ENCODE measurements around the gene KRTCAP2. TPM values are rescaled to one million over a fixed set of nuclear protein-coding genes. Genes with fewer than 3 reads are reported as not detected.

KRTCAP2 gene
- polyA plus RNA-seq, 3 donors = 157 to 256 (median 247) TPM

- Histone ChIP-seq H3K4me3 (replicated peaks in 1 of 3; ENCODE audit: low read depth in 2 of 3, low read length in 3 of 3) (peak overlapping the region in 1 of 3 experiments; percentile 90), H2AFZ (ENCODE audit: insufficient read depth, low read depth, low read length, poor library complexity, severe bottlenecking) (peak overlapping the region; percentile 7)
- H3K4me1 Mint-ChIP-seq = peaks cover 47% of the 10 kb centered on the region
Measured at GRCh38 chr1:155206891-155207805, 34.0 kb upstream of the KRTCAP2 start.

More at GRCh38 chr1:155206891-155207805, 34.0 kb upstream of the KRTCAP2 start:
- Histone ChIP-seq H3K9me3 (replicated peaks in 1 of 2; ENCODE audit: control insufficient read depth in 1 of 2, insufficient read depth in 1 of 2, low read length in 2 of 2) (no peaks in the 10 kb centered on the region), H3K79me2 (ENCODE audit: insufficient read depth, low read length) (peaks cover 21% of the 10 kb centered on the region), H3K4me2 (replicated peaks; ENCODE audit: extremely low read depth, low read length, poor library complexity, severe bottlenecking) (peak overlapping the region; percentile 93), H3K27ac (ENCODE audit: low read depth in 1 of 2, low read length in 2 of 2) (peak overlapping the region; percentile 98 to 100), H3K9ac (ENCODE audit: insufficient read depth, low read length, poor library complexity, severe bottlenecking) (peak overlapping the region; percentile 99), H3K27me3 (ENCODE audit: control insufficient read depth in 2 of 2, insufficient read depth in 2 of 2, low read length in 2 of 2) (no peaks in the 10 kb centered on the region), H4K20me1 (ENCODE audit: insufficient read depth, low read length) (no peaks in the 10 kb centered on the region), H3K4me1 (ENCODE audit: control insufficient read depth in 1 of 2, insufficient read depth in 2 of 2, low read length in 2 of 2) (peaks cover 52 to 54% of the 10 kb centered on the region in 2 donors), H3K36me3 (replicated peaks in 1 of 2; ENCODE audit: control insufficient read depth in 1 of 2, insufficient read depth in 2 of 2, low read length in 2 of 2) (peaks cover 2 to 5% of the 10 kb centered on the region in 2 donors)
- Mint-ChIP-seq H3K36me3 (peaks cover 13 to 17% of the 10 kb centered on the region in 2 donors), H3K27me3 (ENCODE audit: low read depth in 3 of 3) (no peaks in the 10 kb centered on the region), H3K27ac (peak overlapping the region; percentile 83 to 100 (median 99)), H3K4me3 (peak overlapping the region; percentile 76 to 83), H3K9me3 (peaks cover 0 to 1% (median 0%) of the 10 kb centered on the region in 7 donors)
- WGBS (ENCODE audit: insufficient coverage) = 23% methylated on average over 9 of the region's 13 CpGs
- DNase-seq = peak; percentile 80 to 83 (median 81)
- TF ChIP-seq CTCF (IDR thresholded peaks at IDR 0.05) = peak; percentile 93
- intact Hi-C loops (cut with micrococcal nuclease) = loop anchor here (1.0 to 5.0 kb wide), 4 partner anchors 19 to 100 kb away; partner anchors contain the start of gene FDPS (in 1 of the 2)

All from CD14-positive monocyte (primary cell).